ENCODE measurements around the gene LAMB1. TPM values are rescaled to one million over a fixed set of nuclear protein-coding genes. Genes with fewer than 3 reads are reported as not detected.

The LAMB1 gene
- total RNA-seq, 1 experiment from 2014 or later, result 101 TPM

DNA sequence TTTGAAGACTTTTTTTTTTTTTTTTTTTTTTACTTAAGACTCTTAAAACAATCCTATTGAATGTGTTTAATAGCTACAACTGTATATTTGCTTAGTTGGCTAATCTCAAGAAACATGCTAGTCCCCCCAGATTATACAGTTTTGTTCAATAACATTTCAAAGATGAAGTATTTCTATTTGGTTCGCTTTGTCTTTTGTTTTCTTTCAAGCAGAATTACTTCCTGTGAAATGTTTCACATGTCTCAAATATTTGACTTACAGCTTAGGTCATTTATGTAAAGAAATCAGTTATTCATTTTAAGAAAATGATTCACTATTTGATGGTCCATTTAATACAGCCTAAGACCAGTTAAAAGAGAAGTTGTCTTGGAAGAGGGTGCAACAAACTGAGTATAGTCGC, 12.8 kb upstream of the LAMB1 start:
- H3K4me1 Mint-ChIP-seq, result peaks cover 3% of the 10 kb centered on the region; the same call in 1 of the 2 replicates
- H3K27ac Mint-ChIP-seq, result no peak overlapping the region
- H3K9me3 Mint-ChIP-seq, result no peaks in the 10 kb centered on the region
- H3K4me3 Mint-ChIP-seq, result no peak overlapping the region
- ATAC-seq (no peak), DNase-seq (ENCODE audit: low spot score) (no peak)
- CTCF ChIA-PET, result interaction anchor here (0.7 to 1.8 kb wide), 5 partner anchors 12 to 130 kb away, joined by 3 to 37 read pairs (median 7); partner anchors contain the start of gene LAMB1
- H3K36me3 Mint-ChIP-seq, result no peaks in the 10 kb centered on the region
- H3K27me3 Mint-ChIP-seq (ENCODE audit: low read depth), result no peaks in the 10 kb centered on the region
- TF ChIP-seq, protein P1, sequence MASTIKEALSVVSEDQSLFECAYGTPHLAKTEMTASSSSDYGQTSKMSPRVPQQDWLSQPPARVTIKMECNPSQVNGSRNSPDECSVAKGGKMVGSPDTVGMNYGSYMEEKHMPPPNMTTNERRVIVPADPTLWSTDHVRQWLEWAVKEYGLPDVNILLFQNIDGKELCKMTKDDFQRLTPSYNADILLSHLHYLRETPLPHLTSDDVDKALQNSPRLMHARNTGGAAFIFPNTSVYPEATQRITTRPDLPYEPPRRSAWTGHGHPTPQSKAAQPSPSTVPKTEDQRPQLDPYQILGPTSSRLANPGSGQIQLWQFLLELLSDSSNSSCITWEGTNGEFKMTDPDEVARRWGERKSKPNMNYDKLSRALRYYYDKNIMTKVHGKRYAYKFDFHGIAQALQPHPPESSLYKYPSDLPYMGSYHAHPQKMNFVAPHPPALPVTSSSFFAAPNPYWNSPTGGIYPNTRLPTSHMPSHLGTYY (CRISPR knock-in tag; IDR thresholded peaks at IDR 0.05), result no peak
- TF ChIP-seq GTF2I (CRISPR knock-in tag; conservative IDR thresholded peaks at IDR 0.05), result no peak
- TF ChIP-seq ZNF263 (CRISPR knock-in tag; IDR thresholded peaks at IDR 0.05; ENCODE audit: low read depth), result no peak
- TF ChIP-seq, protein P2, sequence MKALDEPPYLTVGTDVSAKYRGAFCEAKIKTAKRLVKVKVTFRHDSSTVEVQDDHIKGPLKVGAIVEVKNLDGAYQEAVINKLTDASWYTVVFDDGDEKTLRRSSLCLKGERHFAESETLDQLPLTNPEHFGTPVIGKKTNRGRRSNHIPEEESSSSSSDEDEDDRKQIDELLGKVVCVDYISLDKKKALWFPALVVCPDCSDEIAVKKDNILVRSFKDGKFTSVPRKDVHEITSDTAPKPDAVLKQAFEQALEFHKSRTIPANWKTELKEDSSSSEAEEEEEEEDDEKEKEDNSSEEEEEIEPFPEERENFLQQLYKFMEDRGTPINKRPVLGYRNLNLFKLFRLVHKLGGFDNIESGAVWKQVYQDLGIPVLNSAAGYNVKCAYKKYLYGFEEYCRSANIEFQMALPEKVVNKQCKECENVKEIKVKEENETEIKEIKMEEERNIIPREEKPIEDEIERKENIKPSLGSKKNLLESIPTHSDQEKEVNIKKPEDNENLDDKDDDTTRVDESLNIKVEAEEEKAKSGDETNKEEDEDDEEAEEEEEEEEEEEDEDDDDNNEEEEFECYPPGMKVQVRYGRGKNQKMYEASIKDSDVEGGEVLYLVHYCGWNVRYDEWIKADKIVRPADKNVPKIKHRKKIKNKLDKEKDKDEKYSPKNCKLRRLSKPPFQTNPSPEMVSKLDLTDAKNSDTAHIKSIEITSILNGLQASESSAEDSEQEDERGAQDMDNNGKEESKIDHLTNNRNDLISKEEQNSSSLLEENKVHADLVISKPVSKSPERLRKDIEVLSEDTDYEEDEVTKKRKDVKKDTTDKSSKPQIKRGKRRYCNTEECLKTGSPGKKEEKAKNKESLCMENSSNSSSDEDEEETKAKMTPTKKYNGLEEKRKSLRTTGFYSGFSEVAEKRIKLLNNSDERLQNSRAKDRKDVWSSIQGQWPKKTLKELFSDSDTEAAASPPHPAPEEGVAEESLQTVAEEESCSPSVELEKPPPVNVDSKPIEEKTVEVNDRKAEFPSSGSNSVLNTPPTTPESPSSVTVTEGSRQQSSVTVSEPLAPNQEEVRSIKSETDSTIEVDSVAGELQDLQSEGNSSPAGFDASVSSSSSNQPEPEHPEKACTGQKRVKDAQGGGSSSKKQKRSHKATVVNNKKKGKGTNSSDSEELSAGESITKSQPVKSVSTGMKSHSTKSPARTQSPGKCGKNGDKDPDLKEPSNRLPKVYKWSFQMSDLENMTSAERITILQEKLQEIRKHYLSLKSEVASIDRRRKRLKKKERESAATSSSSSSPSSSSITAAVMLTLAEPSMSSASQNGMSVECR (CRISPR knock-in tag; IDR thresholded peaks at IDR 0.05; ENCODE audit: borderline replicate concordance), result no peak
- TF ChIP-seq NFYB (CRISPR knock-in tag; conservative IDR thresholded peaks at IDR 0.05; ENCODE audit: low read depth), result no peak
- no peak for TF ChIP-seq SP1 (CRISPR knock-in tag; conservative IDR thresholded peaks at IDR 0.05)
- POLR2A ChIA-PET, result no interaction called here

DNA sequence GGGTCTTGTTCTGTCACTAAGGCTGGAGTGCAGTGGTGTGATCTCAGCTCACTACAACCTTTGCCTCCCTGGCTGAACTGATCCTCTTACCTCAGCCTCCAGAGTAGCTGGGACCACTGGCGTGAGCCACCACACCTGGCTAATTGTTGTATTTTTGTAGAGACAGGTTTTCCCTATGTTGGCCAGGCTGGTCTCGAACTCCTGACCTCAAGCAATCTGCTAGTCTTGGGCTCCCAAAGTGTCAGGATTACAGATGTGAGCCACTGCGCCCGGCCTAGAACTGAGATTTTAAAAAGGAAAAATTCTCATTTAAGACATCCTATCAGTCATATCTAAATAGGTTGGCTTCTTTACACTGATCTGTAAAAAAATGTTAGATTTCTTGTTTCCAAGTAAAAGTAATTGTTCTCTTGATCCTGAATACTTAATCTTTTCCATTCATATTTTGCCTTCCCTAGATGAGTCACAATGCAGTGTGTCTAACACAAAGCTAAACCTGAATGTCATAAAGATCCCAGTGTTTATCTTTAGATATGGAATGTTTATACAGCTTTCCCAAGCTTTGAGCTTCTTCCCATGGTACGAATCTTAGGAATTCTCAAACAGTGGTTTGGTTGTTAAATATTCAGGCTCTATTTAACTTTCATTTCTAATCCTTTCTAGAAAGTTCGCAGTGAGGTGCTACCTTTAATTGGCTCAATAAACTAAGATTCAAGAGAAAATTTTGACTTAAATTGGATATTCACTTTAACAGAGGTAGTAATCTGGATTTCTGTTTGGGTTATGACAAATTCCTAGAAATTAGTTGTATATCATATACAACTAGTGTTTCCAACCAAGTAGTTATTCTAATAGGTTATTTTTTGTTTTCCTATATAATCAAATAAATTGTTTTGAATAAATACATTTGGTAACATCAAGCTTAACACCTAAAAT, 12.1 kb upstream of the LAMB1 start:
- ATAC-seq (no peak), DNase-seq (ENCODE audit: low spot score) (no peak)
- TF ChIP-seq NFYB (CRISPR knock-in tag; conservative IDR thresholded peaks at IDR 0.05; ENCODE audit: low read depth), result no peak
- TF ChIP-seq KAT7 (CRISPR knock-in tag; IDR thresholded peaks at IDR 0.05; ENCODE audit: borderline replicate concordance), result no peak
- TF ChIP-seq HMGXB4 (CRISPR knock-in tag; IDR thresholded peaks at IDR 0.05), result no peak
- TF ChIP-seq ZNF423 (CRISPR knock-in tag; IDR thresholded peaks at IDR 0.05), result no peak
- TF ChIP-seq, protein P3, sequence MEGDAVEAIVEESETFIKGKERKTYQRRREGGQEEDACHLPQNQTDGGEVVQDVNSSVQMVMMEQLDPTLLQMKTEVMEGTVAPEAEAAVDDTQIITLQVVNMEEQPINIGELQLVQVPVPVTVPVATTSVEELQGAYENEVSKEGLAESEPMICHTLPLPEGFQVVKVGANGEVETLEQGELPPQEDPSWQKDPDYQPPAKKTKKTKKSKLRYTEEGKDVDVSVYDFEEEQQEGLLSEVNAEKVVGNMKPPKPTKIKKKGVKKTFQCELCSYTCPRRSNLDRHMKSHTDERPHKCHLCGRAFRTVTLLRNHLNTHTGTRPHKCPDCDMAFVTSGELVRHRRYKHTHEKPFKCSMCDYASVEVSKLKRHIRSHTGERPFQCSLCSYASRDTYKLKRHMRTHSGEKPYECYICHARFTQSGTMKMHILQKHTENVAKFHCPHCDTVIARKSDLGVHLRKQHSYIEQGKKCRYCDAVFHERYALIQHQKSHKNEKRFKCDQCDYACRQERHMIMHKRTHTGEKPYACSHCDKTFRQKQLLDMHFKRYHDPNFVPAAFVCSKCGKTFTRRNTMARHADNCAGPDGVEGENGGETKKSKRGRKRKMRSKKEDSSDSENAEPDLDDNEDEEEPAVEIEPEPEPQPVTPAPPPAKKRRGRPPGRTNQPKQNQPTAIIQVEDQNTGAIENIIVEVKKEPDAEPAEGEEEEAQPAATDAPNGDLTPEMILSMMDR (IDR thresholded peaks at IDR 0.05), result no peak
- TF ChIP-seq USF2 (CRISPR knock-in tag; IDR thresholded peaks at IDR 0.05), result no peak
- TF ChIP-seq ZNF232 (CRISPR knock-in tag; IDR thresholded peaks at IDR 0.05), result no peak
- TF ChIP-seq ATF2 (CRISPR knock-in tag; IDR thresholded peaks at IDR 0.05; ENCODE audit: borderline replicate concordance, low read depth), result no peak
- TF ChIP-seq, protein P4, sequence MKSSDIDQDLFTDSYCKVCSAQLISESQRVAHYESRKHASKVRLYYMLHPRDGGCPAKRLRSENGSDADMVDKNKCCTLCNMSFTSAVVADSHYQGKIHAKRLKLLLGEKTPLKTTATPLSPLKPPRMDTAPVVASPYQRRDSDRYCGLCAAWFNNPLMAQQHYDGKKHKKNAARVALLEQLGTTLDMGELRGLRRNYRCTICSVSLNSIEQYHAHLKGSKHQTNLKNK (CRISPR knock-in tag; IDR thresholded peaks at IDR 0.05), result no peak
- TF ChIP-seq TP53 (CRISPR knock-in tag; IDR thresholded peaks at IDR 0.05), result no peak
- no peak for TF ChIP-seq ZNF121 (CRISPR knock-in tag; IDR thresholded peaks at IDR 0.05)
- TF ChIP-seq NR3C1 (CRISPR knock-in tag; conservative IDR thresholded peaks at IDR 0.05; ENCODE audit: low read depth), result no peak
- TF ChIP-seq MYBL2 (CRISPR knock-in tag; IDR thresholded peaks at IDR 0.05), result no peak
- Mint-ChIP-seq H3K9me3 (no peaks in the 10 kb centered on the region), H3K36me3 (no peaks in the 10 kb centered on the region), H3K27me3 (ENCODE audit: low read depth) (peaks cover 3% of the 10 kb centered on the region; the same call in 1 of the 2 replicates), H3K4me3 (no peak overlapping the region), H3K4me1 (peaks cover 3% of the 10 kb centered on the region; the same call in 1 of the 2 replicates), H3K27ac (no peak overlapping the region)
- POLR2A ChIA-PET, result no interaction called here
- CTCF ChIA-PET, result interaction anchor here (0.6 to 0.9 kb wide), 3 partner anchors 10 to 1126 kb away, joined by 3 to 6 read pairs (median 3); no protein-coding TSS in a partner anchor
